ENCODE data around the gene PHLDA3. TPM values are rescaled to one million over a fixed set of nuclear protein-coding genes. Genes with fewer than 3 reads are reported as not detected.

PHLDA3 gene
- total and polyA plus RNA-seq, 2 of the 13 experiments (the other 11 are each of a cell fraction or from before 2014, with no cell fraction given): 16.7 to 33.6 TPM

GRCh38 chr1:201506557-201507359 lies 37.8 kb upstream of the PHLDA3 start, which contains the start of gene CSRP1 (continued):
- TF ChIP-seq ZHX1 (CRISPR knock-in tag; IDR thresholded peaks at IDR 0.05; ENCODE audit: low read depth) (peak; percentile 45; the same call in 1 of the 2 replicates), ZNF761 (CRISPR knock-in tag; conservative IDR thresholded peaks at IDR 0.05) (peak; percentile 54; the same call in 1 of the 2 replicates), ZNF839 (CRISPR knock-in tag; IDR thresholded peaks at IDR 0.05; ENCODE audit: borderline replicate concordance) (0 out of 2 replicates have a peak, but pooled peaks have one; percentile 56), CEBPG (CRISPR knock-in tag; IDR thresholded peaks at IDR 0.05) (no peak), GATAD1 (CRISPR knock-in tag; IDR thresholded peaks at IDR 0.05) (peak; percentile 55; the same call in 1 of the 2 replicates), KDM2A (CRISPR knock-in tag; IDR thresholded peaks at IDR 0.05; ENCODE audit: borderline replicate concordance, low read depth) (peak; percentile 68; the same call in 1 of the 2 replicates), SYNCRIP (IDR thresholded peaks at IDR 0.05; ENCODE audit: insufficient read depth, low read depth, low read length) (no peak), ZNF142 (CRISPR knock-in tag; IDR thresholded peaks at IDR 0.05) (no peak), HNRNPL (IDR thresholded peaks at IDR 0.05; ENCODE audit: low read depth, low read length) (peak; percentile 88), KLF15 (CRISPR knock-in tag; IDR thresholded peaks at IDR 0.05; ENCODE audit: borderline replicate concordance) (0 out of 2 replicates have a peak, but pooled peaks have one; percentile 67), HOXA3 (CRISPR knock-in tag; IDR thresholded peaks at IDR 0.05) (peak; percentile 68; the same call in 1 of the 2 replicates), POLR2A (IDR thresholded peaks at IDR 0.05; ENCODE audit: insufficient read depth in 1 of 2, low read depth in 2 of 2, low read length in 2 of 2) (peak; percentile 71 to 72), TFDP2 (CRISPR knock-in tag; IDR thresholded peaks at IDR 0.05) (peak; percentile 62), NFYB (CRISPR knock-in tag; IDR thresholded peaks at IDR 0.05) (peak; percentile 53), PAF1 (CRISPR knock-in tag; IDR thresholded peaks at IDR 0.05) (no peak), ZFP36L1 (CRISPR knock-in tag; IDR thresholded peaks at IDR 0.05) (no peak), ZNF501 (CRISPR knock-in tag; IDR thresholded peaks at IDR 0.05) (0 out of 2 replicates have a peak, but pooled peaks have one; percentile 60), REPIN1 (CRISPR knock-in tag; IDR thresholded peaks at IDR 0.05; ENCODE audit: borderline replicate concordance, low read depth) (0 out of 2 replicates have a peak, but pooled peaks have one; percentile 40), AGO1 (IDR thresholded peaks at IDR 0.05; ENCODE audit: low read depth, low read length, poor library complexity, severe bottlenecking) (peak; percentile 37), TP53 (CRISPR knock-in tag; conservative IDR thresholded peaks at IDR 0.05) (no peak)
